Right lobe of liver (tissue), 4 donors: ENCODE data around the gene UBE2E2.

Experiments
- CTCF ChIP-seq, 4 donors: fragments of 200-600 bp in 3 of 4; fragments of 450-650 bp in 1 of 4; IDR thresholded peaks; one replicate each; pipeline versions ENCODE4 v1.5.1 to v1.8.0; 2016 to 2022; ENCODE audit warnings: antibody characterized with exemption in 4 of 4, mild to moderate bottlenecking in 2 of 4
- POLR2A ChIP-seq: fragments of 450-650 bp; IDR thresholded peaks from one replicate; pipeline ENCODE4 v1.6.1; 2017; ENCODE audit warnings: antibody characterized with exemption, mild to moderate bottlenecking
- donor health status: DM: no; HTN: no; CAD: no.
- donor health status: DM: no; HTN: no; CAD: no.
- donor health status: DM: no; HTN: yes; CAD: no.

- no peak for TF ChIP-seq CTCF (IDR thresholded peaks at IDR 0.05)
- no peak for TF ChIP-seq POLR2A
Measured at GRCh38 chr3:23533996-23534395, 330.9 kb downstream of the UBE2E2 start.
